HL-60/S4 (cell line): ENCODE measurements around the gene PLK3.

ENCODE experiments used
- in situ Hi-C: fragments of 300-500 bp; cut with MboI; formaldehyde crosslinking; loops from 2 replicates; pipeline ENCODE4 v1.14.3; 2022; ENCODE audit warnings: low sequenced_read_pairs

The PLK3 gene

DNA sequence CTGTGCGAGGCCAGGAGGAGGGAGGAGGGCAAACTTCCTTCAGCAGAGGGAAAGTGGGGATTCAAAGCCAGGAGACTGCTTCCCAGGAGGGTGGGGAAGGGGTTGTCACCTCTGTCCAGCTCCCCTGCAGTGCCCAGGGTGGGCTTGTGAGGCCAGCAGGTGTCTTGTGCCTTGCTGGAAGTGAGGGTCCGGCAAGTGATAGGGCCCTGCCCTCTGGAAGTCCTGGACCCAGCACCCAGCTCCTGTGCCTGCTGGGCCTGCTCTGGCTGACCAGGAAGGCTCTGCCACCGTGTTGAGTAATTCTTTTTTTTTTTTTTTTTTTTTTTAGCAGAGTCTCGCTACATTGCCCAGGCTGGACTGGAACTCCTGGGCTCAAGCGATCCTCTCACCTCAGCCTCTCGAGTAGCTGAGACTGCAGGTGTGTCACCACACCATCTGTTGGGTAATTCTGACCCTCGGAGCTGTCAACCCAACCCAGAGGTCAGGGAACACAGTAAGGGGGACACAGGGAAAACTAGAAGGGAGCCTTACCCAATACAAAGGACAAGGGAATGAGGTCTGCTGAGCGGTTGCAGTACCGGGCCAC lies 13.2 kb upstream of the PLK3 start:
- in situ Hi-C loops: no loop called here

DNA sequence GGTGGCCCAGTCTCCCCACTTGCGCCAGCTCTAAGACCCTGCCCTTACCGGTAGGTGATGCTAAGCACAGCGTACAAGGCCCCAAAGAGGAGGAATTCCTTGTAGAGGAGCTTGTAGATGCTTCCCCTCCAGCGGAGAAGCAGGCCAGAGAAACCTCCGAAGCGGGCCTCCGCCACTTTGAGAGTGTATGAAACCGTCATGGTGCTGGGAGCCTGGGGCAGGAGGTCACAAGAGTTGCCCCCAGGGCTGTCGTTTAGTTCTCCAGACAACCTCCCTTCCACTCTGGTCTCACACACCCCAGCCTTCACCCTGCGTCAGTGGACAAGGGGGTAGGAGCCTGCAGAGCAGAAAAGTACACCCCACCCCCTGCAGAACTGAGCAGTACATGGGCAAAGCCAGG lies 12.7 kb upstream of the PLK3 start:
- in situ Hi-C loops: no loop called here

DNA sequence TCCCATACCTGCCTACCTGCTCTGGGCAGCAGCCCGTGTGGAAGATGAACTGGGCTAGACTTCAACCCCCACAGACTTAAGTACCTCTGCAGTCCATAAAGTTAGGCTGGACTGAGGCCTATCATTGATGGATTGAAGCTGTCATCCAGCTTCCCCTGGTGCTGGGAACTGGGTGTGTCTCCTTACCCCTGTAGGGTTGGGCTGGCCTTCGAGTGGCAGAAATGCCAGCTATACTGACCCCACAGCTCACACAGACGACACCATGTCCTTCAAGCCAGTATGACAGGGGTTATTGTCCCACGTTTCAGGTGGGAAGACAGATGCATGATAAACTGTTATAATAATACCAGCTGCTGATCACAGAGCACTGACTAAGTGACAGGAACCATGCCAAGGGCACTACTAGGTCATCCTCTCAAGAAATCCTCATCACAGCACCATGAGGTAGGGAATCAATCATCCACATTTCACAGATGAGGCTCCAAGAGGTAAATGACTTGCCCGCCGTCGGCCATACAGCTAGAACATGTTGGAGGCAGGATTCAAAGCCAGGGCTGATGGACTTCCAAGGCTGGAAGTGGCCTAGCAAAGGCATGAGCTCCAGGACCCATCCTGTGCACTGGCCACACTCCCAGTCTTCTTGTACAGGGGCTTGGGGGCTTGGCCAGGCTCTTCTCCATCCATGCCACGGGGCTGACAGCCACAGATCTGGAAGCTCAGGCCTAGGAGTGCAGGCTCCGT lies 11.9 kb upstream of the PLK3 start, which contains the start of gene BEST4:
Gene BEST4 (minus strand): TSS at position 51 of the 741 bp plus-strand sequence. CDS start 465 bp downstream, outside the sequence.
- in situ Hi-C loops: no loop called here

DNA sequence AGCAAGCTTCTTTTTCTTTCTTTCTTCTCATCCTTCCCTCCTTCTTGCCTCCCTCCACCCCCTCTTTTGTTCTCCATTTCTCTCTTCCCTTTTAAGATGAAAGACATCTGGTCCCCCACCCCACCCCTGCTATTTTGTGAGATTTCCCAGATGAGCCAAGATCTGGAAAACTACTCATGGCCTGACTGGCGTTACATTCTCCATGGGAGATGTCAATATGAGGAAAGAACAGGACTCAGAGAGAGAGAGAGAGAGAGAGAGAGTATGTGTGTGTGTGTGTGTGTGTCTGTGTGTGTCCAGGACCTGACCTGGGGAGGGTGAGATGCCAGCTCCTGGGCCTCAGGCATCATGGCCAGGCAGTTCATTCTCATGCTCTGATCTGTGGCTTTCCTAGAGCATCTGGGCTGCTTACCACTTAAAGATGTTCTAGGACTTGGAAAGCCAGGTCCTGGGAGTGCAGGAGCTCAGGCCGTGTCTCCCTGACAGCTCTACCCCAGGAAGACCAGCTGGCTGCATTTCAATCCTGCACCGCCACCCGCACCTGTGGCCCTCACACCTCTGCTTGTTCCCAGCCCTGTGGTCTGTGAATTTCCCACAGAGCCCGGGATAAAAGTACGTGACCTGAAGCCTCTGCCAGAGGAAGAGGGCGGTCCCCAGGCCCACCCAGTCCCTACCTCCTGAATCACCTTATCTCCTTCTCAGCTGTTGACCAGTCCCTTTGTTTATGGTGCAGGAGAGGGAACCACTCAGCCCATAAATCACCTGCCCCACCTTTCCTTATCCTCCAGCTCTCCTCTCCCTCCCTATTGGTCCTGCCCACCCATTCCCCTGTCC lies 9.0 kb upstream of the PLK3 start:
- in situ Hi-C loops: loop anchor here (5.0 to 10.0 kb wide), 2 partner anchors 224 to 511 kb away; partner anchors contain the start of genes HECTD3 and UROD

DNA sequence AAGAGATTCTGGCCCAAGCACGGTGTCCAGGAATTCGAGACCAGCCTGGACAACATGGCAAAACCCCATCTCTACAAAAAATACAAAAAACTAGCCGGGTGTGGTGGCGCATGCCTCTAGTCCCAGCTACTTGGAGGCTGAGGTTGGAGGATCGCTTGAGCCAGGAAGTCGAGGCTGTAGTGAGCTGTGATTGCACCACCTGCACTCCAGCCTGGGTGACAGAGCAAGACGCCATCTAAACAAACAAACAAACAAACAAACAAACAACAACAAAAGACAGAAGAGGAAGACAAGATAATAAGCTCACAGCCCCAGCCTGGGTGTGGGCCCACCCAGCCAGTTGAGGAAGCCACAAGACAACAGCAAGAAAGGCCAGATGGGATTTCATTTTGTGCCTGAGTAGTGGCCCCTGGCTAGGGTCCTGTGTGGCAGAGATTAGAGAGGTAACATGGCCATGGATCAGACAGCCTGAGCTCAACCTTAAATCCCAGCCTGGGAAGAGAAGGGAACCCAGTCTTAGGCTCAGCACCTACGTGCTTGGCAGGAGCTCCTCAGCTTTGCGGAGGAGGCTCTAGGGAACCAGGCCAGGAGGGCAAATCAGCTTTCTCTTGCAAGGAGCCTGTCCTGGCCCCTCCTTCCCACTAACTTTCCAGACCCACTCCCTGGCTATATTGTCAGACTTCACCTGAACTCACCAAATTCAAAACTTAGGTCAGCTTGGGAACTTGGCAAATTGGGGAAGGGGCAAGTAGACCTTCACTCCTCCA lies 7.3 kb upstream of the PLK3 start:
- in situ Hi-C loops: loop anchor here (5.0 to 10.0 kb wide), 2 partner anchors 222 to 509 kb away; partner anchors contain the start of genes HECTD3 and UROD

DNA sequence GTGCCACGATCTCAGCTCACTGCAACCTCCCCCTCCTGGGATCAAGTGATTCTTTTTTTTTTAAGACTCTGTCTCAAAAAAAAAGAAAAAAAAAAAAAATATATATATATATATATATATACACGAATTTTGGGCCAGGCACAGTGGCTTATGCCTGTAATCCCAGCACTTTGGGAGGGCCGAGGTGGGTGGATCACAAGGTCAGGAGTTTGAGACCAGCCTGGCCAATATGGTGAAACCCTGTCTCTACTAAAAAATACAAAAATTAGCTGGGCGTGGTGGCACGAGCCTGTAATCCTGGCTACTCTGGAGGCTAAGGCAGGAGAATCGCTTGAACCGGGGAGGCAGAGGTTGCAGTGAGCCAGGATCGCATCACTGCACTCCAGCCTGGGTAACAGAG lies 2.3 kb upstream of the PLK3 start:
- in situ Hi-C loops: loop anchor here (10.0 kb wide), 1 partner anchor 217 kb away; the partner anchor contains the start of genes HECTD3 and UROD

DNA sequence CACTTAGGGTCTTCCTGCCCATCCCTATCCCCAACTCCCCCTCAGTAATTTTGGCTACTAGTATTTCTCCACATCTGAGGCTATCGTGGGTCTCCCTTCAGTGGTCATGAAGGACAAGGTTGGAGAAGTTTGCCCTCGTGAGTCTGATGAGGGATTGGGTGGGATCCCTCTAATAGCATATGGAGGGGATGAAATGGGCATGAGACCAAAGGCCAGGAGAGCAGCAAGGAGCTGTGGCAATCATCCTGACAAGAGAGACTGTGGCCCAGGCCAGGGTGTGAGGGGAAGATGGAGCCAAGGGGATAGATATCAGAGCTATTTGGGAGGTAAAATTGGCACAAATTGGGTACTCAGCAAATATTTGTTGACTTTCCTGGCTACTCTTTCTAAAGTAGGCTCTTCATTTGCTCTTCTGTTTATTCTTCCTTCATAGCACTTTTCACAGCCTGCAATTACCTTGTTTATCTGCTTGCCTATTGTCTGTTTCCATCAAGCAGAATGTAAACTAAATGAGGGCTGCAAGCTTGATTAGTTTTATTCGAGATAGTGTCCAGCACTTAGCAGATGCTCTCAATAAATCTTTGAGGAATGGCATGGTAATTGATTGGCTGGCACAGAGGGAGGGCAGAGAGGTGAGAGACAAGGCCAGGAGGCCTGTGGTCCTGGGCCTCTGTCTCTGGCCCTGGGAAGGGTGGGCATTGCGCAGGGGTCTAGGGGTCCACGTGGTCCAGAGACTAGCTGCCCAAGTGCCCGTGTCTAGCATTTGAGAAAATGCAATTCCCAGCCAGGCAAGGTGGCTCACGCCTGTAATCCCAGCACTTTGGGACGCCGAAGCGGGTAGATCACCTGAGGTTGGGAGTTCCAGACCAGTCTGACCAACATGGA lies 1.5 kb upstream of the PLK3 start:
- in situ Hi-C loops: loop anchor here (10.0 kb wide), 1 partner anchor 216 kb away; the partner anchor contains the start of genes HECTD3 and UROD

DNA sequence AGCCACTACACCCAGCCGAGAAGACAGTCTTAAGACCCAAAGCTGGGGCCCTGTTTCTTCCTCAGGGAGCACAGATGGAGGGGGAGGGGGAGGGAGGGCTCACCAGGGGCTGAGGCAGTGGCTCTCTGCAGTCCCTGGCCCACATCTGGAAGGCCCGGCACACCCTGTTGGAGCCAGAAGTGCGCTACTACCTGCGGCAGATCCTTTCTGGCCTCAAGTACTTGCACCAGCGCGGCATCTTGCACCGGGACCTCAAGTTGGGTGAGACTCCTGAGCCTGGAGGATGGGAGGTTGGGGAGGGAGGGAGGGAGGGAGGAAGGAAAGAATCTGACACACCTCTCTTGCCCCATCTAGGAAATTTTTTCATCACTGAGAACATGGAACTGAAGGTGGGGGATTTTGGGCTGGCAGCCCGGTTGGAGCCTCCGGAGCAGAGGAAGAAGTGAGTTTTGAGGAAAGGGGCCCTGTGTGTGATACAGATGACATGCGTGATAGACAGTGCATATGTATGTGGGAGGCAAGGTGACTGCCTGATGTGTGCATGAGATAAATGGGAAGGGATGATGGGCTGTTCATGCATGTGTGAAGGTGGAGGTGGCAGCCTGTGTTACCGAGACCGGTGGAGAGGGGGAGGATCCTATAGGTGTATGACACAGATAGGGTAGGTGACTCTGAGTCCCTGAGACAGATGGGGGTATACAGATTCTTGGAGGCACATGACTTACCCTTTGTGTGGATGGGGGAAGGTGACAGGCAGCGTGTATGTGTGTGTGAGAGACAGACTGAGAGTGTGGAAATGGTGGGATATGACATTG lies 1.5 kb downstream of the PLK3 start:
- in situ Hi-C loops: no loop called here

DNA sequence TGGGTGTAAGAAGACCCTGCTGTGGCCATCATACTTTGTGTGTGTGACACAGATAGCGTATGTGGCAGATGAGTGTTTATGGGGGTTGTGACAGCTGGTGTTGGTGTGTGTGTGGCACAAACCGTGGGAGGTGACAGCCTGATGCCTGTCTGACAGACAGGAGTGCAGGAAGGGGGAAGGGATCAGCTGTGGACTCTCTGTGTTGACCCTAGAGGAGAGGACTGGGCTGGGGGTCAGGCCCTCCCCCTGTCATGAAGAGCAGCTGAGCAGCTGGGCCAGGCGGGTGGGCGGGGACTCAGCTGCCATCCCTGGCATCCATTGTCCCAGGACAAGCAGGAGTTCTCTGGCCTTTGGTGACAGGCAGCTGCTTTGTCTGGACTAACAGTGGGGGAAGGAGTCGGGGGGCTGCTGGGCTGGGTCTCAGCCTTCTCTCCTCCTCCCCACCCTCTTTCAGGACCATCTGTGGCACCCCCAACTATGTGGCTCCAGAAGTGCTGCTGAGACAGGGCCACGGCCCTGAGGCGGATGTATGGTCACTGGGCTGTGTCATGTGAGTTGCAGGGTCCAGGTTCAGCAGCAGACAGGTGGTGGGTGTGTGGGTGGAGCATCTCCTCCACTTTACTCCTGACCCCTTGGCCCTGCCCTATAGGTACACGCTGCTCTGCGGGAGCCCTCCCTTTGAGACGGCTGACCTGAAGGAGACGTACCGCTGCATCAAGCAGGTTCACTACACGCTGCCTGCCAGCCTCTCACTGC lies 2.3 kb downstream of the PLK3 start:
- in situ Hi-C loops: no loop called here

DNA sequence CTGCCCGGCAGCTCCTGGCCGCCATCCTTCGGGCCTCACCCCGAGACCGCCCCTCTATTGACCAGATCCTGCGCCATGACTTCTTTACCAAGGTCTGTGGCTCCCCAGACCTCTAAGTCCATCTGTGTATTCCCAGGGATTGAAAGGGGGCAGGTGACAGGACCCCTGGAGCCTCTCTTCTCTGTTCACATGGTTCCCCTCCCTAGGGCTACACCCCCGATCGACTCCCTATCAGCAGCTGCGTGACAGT lies 2.8 kb downstream of the PLK3 start:
- in situ Hi-C loops: no loop called here

DNA sequence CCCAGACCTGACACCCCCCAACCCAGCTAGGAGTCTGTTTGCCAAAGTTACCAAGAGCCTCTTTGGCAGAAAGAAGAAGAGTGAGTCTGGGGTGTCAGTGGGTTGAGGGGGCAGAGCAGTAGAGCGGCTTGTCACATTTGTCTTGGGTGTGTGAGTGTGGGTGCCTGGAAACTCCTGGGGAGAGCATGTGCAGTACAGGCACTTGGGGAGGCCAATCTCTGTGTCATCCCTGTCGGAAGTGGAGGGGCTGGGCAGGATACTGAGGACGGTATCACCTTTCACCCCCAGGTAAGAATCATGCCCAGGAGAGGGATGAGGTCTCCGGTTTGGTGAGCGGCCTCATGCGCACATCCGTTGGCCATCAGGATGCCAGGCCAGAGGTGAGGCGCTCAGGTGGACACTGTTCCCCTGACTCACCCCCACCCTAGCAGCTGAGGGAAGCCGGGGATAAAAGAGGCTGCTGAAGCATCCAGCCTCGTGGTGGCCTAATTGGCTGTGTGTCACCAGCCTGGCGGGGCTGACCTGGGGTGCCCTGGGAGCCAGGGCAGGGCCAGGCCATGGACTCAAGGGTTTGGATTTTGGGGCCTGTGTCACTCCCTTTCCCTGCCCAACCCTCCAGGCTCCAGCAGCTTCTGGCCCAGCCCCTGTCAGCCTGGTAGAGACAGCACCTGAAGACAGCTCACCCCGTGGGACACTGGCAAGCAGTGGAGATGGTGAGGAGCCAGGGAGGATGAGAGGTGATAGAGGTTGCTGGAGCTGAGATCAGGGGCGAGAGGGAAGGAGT lies 3.3 kb downstream of the PLK3 start:
- in situ Hi-C loops: no loop called here

DNA sequence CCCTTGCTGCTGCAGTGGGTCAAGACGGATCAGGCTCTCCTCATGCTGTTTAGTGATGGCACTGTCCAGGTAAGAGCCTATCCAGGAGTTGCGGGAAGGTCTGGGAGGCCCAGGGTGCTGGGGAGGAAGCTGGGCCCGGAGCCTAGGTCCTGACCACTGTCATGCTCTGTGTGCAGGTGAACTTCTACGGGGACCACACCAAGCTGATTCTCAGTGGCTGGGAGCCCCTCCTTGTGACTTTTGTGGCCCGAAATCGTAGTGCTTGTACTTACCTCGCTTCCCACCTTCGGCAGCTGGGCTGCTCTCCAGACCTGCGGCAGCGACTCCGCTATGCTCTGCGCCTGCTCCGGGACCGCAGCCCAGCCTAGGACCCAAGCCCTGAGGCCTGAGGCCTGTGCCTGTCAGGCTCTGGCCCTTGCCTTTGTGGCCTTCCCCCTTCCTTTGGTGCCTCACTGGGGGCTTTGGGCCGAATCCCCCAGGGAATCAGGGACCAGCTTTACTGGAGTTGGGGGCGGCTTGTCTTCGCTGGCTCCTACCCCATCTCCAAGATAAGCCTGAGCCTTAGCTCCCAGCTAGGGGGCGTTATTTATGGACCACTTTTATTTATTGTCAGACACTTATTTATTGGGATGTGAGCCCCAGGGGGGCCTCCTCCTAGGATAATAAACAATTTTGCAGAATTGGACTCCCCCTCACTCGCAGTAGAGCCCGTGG lies 5.3 kb downstream of the PLK3 start:
- in situ Hi-C loops: no loop called here

DNA sequence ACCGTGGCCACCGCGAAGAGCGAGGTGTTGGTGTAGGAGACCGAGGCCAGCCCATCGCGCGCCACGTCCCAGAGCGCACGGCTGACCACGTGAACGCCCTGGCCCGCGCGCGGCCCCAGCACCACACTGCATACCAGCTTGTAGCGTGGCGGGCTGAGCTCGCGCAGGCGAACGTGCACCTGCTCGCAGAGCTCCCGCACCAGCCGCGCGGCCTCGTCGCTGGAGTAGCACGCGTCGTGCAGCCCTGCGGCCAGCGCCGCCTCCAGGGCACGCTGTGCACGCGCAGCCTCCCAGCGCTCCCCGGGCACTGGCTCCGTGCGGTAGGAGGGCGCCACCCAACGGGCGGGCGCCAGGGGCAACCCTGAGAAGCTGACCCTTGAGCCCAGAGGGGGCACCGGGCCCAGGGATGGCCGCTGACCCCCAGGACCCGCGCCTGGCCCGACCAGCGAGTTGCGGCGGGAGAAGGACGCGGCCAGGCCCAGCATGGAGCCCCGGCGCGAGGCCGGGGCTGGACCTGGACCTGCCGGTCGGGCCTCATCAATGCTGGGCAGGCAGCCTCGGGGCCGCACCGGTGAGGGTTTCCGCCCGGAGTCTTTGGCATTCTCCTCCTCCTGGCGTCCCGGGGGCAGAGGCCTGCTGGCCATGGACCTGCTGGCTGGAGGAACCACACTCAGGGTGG lies 6.0 kb downstream of the PLK3 start:
- in situ Hi-C loops: no loop called here

DNA sequence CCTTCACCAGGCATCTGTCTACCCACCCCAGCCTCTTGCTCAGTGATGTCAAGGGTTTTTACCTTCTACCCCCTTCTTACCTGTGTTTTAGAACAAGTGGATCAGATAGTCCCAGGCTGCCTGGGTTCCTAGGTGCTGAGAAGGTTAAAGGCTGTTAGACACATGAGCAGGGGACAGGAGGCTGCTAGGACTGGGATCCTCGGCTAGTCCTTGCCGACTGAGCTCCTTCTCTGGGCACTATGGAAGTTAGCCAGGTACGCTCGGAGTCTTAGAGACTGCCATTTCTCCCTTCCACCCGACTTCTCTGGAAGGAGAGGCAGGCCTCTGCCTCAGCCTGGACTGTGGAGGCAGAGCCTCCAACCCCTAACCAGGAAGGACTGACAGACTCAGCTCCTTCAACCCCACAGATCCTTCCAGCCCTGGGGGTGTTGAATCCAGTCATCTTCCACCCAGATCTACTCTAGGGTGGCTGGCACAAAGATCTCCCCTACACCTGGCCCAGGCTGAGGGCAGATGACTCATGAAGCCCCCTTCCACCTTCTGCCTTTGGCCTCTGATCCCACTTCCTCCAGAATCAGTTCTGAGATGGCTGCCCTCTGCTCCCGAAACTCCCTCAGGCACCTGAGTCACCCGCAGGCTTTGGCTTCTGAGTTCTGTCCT lies 6.7 kb downstream of the PLK3 start, which contains the start of gene DYNLT4:
Gene DYNLT4 (minus strand): TSS at position 648 of the 660 bp plus-strand sequence. CDS start 683 bp downstream, outside the sequence.
- in situ Hi-C loops: no loop called here

DNA sequence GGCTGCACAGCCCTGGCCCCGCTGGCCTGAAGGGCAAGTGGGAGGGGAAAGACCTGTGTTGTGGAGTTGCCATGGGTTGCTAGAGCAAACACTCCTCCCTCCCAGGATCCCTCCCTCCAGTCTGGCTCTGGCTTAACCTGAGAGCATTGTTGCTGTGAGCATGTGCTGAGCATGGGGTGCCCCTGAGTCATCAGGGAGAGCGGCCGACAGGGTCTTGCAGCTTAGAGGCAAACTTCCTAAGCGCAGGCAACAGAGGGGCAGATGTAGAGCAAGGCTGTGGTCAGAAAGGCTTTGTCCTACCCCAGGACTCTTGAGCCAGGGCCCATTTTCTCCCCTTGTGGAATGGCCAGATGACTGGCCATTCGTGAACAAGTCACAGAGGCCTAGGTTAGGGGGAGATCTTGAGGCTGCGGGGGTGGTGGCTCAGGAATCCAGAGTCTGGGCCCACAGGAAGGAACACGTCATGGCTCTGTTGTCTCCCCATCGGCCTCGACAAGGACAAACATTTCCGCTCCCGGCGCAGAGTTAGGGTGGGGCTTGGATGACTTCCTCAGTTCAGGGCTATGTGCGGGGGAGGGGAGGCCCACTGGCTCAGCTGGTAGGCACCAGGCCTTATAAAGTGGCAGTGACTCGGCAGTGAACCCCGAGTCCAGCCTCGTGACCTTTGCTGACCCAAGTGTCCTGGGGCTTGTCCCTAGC lies 7.3 kb downstream of the PLK3 start:
- in situ Hi-C loops: no loop called here
